Activated CD8-positive, alpha-beta T cell treated with anti-CD3 and anti-CD28 coated beads, Interleukin-2, amount 10 ng/mL, durations not matched to agents 7 days and 5 days (primary cell): ENCODE data around the gene GALP. TPM values are rescaled to one million over a fixed set of nuclear protein-coding genes. Genes with fewer than 3 reads are reported as not detected.
"Not testable (repeated sequence)": the region's sequence is repeated elsewhere in the genome, so short reads cannot be mapped to it uniquely, and the experiment has no call there.

Experiments
- ATAC-seq: fragments of 150-1000 bp; cut with Tn5 transposase; one replicate; pipeline ENCODE4 v1.10.0; 2021; ENCODE audit warnings: moderate library complexity
- CTCF ChIA-PET: fragments of 350-600 bp; sonication (Branson Sonifier 250); formaldehyde crosslinking; loops from one replicate; lab custom pipeline; 2021; ENCODE audit warnings: antibody characterized with exemption; lab: Charles Lee
- POLR2A ChIA-PET: fragments of 350-600 bp; sonication (Branson Sonifier 250); formaldehyde crosslinking; loops from one replicate; lab custom pipeline; 2021; ENCODE audit warnings: antibody characterized with exemption; lab: Charles Lee
- DNase-seq: peaks from one replicate; pipeline ENCODE4 v3.0.0-alpha.2; 2020
- H3K27ac Mint-ChIP-seq: one replicate; pipeline ENCODE4 v1.8.0; 2021; ENCODE audit warnings: mild to moderate bottlenecking, mixed read lengths
- H3K27me3 Mint-ChIP-seq: one replicate; pipeline ENCODE4 v1.8.0; 2021; ENCODE audit warnings: low read depth, mixed read lengths
- H3K36me3 Mint-ChIP-seq: one replicate; pipeline ENCODE4 v1.8.0; 2021; ENCODE audit warnings: low read depth, mixed read lengths
- H3K4me1 Mint-ChIP-seq: one replicate; pipeline ENCODE4 v1.8.0; 2021; ENCODE audit warnings: low read depth, mixed read lengths
- H3K4me3 Mint-ChIP-seq: one replicate; pipeline ENCODE4 v1.8.0; 2021; ENCODE audit warnings: mild to moderate bottlenecking, mixed read lengths
- H3K9me3 Mint-ChIP-seq: one replicate; pipeline ENCODE4 v1.8.0; 2022; ENCODE audit warnings: mixed read lengths; ENCODE audit not compliant: insufficient read depth
- total RNA-seq, 2 experiments: library from RNA; stranded (reverse); gene quantifications; one replicate each; pipeline ENCODE4 v1.2.3, GENCODE V29; 2021

The GALP gene
- total RNA-seq, 2 experiments from 2014 or later, result not detected

DNA sequence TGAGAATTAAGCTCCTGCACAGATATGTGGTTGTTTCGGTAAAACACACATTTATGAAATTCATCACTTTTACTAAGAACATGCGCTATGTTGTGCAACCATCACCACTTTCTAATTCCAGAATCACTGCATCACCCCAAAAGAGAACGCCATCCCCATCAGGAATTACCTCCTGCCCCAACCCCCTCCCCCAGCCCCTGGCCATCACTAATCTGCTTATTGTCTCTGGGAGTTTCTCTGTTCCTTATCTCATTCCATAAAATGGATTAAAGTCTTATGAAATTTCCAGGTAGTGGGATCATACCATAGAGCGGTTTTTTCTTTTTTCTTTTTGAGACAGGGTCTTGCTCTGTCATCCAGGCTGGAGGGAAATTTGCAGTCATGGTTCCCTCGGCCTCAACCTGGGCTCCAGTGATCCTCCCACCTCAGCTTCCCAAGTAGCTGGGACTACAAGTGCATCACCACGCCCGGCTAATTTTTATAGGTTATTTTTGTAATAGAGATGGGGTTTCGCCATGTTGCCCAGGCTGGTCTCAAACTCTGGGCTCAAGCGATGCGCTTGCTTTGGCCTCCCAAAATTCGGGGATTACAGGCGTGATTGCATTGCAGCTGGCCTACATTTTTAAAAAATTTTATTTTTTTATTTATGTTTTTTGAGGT lies 18.3 kb downstream of the GALP start:
- no peaks in the 10 kb centered on the region for H3K9me3 Mint-ChIP-seq
- CTCF ChIA-PET, result no interaction called here
- no peak for ATAC-seq

GRCh38 chr19:56197646-56198045 lies 21.8 kb downstream of the GALP start, which contains the start of gene ZSCAN5B:
Gene ZSCAN5B, minus strand, starts transcription at chr19:56197783. Its CDS starts 4,731 bp downstream, at chr19:56193052.
- H3K27me3 Mint-ChIP-seq, DNase-seq, H3K4me3 Mint-ChIP-seq, H3K9me3 Mint-ChIP-seq, ATAC-seq, CTCF ChIA-PET, H3K4me1 Mint-ChIP-seq, POLR2A ChIA-PET, H3K36me3 Mint-ChIP-seq, H3K27ac Mint-ChIP-seq: not testable (repeated sequence)

More for the DNA sequence above, 18.3 kb downstream of the GALP start:
- no peak for DNase-seq
- H3K4me1 Mint-ChIP-seq, result no peaks in the 10 kb centered on the region
- no peak overlapping the region for H3K4me3 Mint-ChIP-seq
- no peak overlapping the region for H3K27ac Mint-ChIP-seq
- POLR2A ChIA-PET, result no interaction called here
- no peaks in the 10 kb centered on the region for H3K36me3 Mint-ChIP-seq
- no peaks in the 10 kb centered on the region for H3K27me3 Mint-ChIP-seq

DNA sequence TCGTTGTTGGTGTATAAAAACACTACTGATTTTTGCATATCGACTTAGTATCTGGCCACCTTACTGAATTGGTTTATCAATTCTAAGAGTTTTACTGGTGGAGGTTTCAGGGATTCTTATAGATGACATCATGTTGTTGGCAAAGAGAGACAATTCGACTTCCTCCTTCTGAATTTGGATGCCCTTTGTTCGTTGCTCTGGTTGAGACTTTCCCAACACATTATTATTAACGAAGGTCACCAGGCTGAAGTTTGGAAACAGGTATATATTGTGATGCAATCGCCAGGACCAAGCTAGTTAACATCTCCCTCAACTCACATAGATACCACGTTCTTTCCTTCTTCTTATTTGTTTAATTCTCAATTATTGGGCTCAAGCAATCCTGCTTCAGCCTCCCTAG lies 23.9 kb downstream of the GALP start:
- Mint-ChIP-seq H3K27ac (no peak overlapping the region), H3K27me3 (peaks cover 2% of the 10 kb centered on the region)

GRCh38 chr19:56201973-56202372 lies 26.2 kb downstream of the GALP start, which contains the start of gene ZSCAN5C:
Gene ZSCAN5C, plus strand, starts transcription at chr19:56202273. Its CDS starts 3,641 bp downstream, at chr19:56205914.
- no peak within 1 kb of the TSS for H3K4me3 Mint-ChIP-seq
- H3K27me3 Mint-ChIP-seq, result peaks cover 2% of the 10 kb centered on the region
- ATAC-seq, result no peak

More for the DNA sequence above, 23.9 kb downstream of the GALP start:
- Mint-ChIP-seq H3K36me3 (no peaks in the 10 kb centered on the region), H3K4me3 (no peak overlapping the region), H3K9me3 (no peaks in the 10 kb centered on the region), H3K4me1 (no peaks in the 10 kb centered on the region)
- ATAC-seq (no peak), DNase-seq (no peak)
- CTCF ChIA-PET, result no interaction called here
- POLR2A ChIA-PET, result no interaction called here

DNA sequence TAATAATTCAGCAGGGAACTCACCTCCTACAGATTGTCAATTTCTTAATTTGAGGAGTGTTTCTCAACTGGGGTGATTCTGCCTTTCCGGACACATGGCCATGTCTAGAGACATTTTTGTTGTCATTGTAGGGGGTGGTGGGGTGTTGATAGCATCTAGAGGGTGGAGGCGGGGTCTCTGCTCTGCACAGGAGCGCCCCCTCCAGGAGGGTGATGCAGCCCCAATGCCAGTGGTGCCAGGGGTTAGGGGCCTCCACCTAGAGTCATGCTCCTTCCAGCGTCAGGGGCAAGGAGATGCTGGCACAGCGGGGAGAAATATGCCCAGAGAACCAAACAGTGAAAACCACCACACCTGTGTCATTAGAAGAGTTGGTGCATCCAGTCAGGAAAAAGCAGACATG lies 31.8 kb downstream of the GALP start:
- H3K9me3 Mint-ChIP-seq, ATAC-seq, POLR2A ChIA-PET, H3K4me1 Mint-ChIP-seq, H3K27me3 Mint-ChIP-seq, CTCF ChIA-PET, DNase-seq, H3K27ac Mint-ChIP-seq, H3K36me3 Mint-ChIP-seq, H3K4me3 Mint-ChIP-seq: not testable (repeated sequence)

More at GRCh38 chr19:56201973-56202372, 26.2 kb downstream of the GALP start, which contains the start of gene ZSCAN5C:
- no peaks in the 10 kb centered on the region for H3K36me3 Mint-ChIP-seq
- CTCF ChIA-PET, result no interaction called here
- H3K4me1 Mint-ChIP-seq, result no peaks in the 10 kb centered on the region
- H3K9me3 Mint-ChIP-seq, result no peaks in the 10 kb centered on the region
- no peak within 1 kb of the TSS for H3K27ac Mint-ChIP-seq
- POLR2A ChIA-PET, result no interaction called here
- DNase-seq, result no peak

- Mint-ChIP-seq H3K27me3 (no peaks in the 10 kb centered on the region), H3K27ac (no peak overlapping the region), H3K4me1 (no peaks in the 10 kb centered on the region), H3K9me3 (no peaks in the 10 kb centered on the region), H3K4me3 (no peak overlapping the region), H3K36me3 (no peaks in the 10 kb centered on the region)
- ChIA-PET POLR2A (no interaction called here), CTCF (no interaction called here)
- DNase-seq (no peak), ATAC-seq (no peak)
Measured at GRCh38 chr19:56209091-56209490, 33.3 kb downstream of the GALP start.

DNA sequence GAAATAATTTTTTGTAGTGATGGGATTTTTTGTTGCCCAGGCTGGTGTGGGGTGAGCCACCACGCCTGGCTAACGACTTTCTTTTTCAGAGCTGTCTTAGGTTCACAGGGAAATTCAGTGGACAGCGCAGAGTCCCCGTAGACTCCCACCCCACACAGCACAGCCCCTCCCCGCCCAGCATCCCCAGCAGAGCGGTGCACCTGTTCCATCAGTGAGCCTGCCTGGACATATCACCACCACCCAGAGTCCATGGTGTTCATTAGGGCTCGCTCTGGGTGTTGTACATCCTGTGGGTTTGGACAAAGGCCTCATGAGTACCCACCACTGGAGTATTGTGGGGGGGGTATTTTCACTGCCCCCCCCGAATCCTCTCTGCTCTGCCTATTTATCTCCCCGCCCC lies 34.2 kb downstream of the GALP start:
- H3K27me3 Mint-ChIP-seq, H3K27ac Mint-ChIP-seq, H3K36me3 Mint-ChIP-seq, DNase-seq, H3K9me3 Mint-ChIP-seq, CTCF ChIA-PET, H3K4me1 Mint-ChIP-seq, POLR2A ChIA-PET, ATAC-seq, H3K4me3 Mint-ChIP-seq: not testable (repeated sequence)

GRCh38 chr19:56211718-56212117 lies 35.9 kb downstream of the GALP start:
- Mint-ChIP-seq H3K27ac (no peak overlapping the region), H3K27me3 (peaks cover 5% of the 10 kb centered on the region), H3K4me1 (peaks cover under 1% of the 10 kb centered on the region), H3K36me3 (no peaks in the 10 kb centered on the region), H3K4me3 (no peak overlapping the region), H3K9me3 (no peaks in the 10 kb centered on the region)
- DNase-seq (no peak), ATAC-seq (no peak)
- POLR2A ChIA-PET, result no interaction called here
- CTCF ChIA-PET, result no interaction called here

DNA sequence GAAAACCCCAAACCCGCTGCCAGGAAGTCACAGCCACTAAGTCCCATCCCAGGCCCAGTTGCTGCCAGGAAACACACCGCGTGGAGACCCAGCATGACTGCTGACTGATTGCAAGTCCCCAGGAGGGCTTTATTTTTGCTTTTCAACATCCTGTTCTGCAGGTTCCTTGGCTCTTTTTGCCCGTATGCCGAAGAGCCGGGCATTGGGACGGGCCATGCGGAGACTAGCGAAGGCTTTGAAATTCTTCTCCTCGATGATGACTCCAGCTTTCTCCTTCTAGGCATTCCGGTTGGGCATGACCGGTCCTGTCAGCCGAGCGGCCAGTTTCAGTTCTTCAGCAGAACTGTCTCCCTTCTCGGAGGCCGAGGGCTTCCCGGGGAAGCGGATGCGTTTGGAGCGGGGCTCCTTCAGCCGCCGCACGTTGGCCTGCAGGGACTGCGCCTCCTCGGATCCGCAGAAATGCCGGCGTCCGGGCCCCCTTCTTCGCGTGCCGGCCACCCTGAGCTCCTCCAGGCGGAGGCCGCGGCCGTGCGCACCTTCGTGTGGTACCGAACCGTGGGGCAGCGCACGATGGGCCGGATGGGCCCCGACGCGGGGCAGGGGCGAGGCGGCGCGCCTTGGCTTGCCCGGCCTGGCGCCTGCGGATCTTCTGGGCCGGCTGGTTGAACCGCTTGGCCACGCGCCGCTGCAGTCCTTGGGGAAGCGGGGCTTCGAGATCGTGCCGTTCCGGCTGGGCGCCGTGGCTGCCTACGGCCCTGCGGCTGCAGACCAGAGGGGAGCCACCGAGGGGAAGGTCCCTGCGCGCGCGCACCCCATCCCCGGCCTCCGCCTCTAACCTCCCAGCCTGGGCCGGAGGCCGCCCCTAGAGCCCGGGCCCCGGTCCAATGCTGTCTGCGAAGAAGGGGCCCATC lies 41.5 kb downstream of the GALP start:
- peaks cover 14% of the 10 kb centered on the region for H3K27me3 Mint-ChIP-seq
- DNase-seq (peak; percentile 35), ATAC-seq (peak; percentile 44)
- peak overlapping the region; percentile 55 for H3K4me3 Mint-ChIP-seq
- H3K9me3 Mint-ChIP-seq, result no peaks in the 10 kb centered on the region
- POLR2A ChIA-PET, result no interaction called here
- H3K36me3 Mint-ChIP-seq, result no peaks in the 10 kb centered on the region
- CTCF ChIA-PET, result no interaction called here
- peaks cover 10% of the 10 kb centered on the region for H3K4me1 Mint-ChIP-seq
- H3K27ac Mint-ChIP-seq, result no peak overlapping the region

DNA sequence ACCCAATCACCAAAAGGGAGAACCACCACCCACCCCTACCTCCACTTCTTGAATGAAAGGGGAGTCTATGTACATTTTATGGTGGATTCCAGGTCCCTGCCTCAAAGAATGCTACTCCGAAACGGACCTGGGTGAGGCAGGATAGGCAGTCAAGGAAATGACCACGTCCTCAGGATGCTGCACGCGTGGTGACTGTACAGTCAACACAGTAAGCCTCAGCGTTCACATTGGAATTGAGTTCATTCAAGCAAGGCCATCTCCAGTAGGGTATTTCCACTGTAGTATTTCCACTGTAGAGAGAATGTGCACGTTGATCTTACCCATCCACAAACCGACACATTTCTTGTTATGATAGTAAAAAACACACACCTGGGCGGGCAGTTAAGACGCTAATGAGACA lies 43.2 kb downstream of the GALP start:
- no peak overlapping the region for H3K27ac Mint-ChIP-seq
- ATAC-seq (no peak), DNase-seq (no peak)
- H3K4me1 Mint-ChIP-seq, result peaks cover 10% of the 10 kb centered on the region
- H3K27me3 Mint-ChIP-seq, result peaks cover 14% of the 10 kb centered on the region
- H3K36me3 Mint-ChIP-seq, result no peaks in the 10 kb centered on the region
- ChIA-PET CTCF (no interaction called here), POLR2A (no interaction called here)
- no peak overlapping the region for H3K4me3 Mint-ChIP-seq
- no peaks in the 10 kb centered on the region for H3K9me3 Mint-ChIP-seq

DNA sequence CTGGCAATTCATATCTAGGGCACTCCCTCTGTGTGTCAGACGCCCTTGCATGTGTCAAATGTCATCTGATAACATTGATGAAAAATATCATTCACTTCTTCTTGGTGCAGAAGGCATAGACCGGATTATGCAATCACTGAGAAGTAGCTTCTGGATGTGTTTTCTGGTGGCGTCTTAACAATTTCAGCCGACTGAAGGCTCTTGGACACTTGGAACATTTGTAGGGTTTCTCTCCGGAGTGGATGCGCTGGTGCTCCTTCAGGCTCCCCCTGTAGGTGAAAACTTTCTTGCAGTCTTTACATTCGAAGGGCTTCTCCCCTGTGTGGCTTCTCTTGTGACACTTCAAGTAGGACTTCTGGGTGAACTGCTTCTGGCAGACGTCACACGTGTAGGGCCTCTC lies 45.6 kb downstream of the GALP start:
- H3K27ac Mint-ChIP-seq, POLR2A ChIA-PET, H3K27me3 Mint-ChIP-seq, H3K9me3 Mint-ChIP-seq, H3K36me3 Mint-ChIP-seq, H3K4me3 Mint-ChIP-seq, ATAC-seq, DNase-seq: not testable (repeated sequence)
- CTCF ChIA-PET, result interaction anchor here (0.9 kb wide), 1 partner anchor 11 kb away, joined by 3 read pairs; no protein-coding TSS in a partner anchor
- H3K4me1 Mint-ChIP-seq, result peaks cover 10% of the 10 kb centered on the region

- DNase-seq (no peak), ATAC-seq (no peak)
- H3K4me3 Mint-ChIP-seq, result no peak overlapping the region
- no peaks in the 10 kb centered on the region for H3K9me3 Mint-ChIP-seq
- no peak overlapping the region for H3K27ac Mint-ChIP-seq
- CTCF ChIA-PET, result interaction anchor here (0.9 kb wide), 1 partner anchor 11 kb away, joined by 3 read pairs; no protein-coding TSS in a partner anchor
- H3K4me1 Mint-ChIP-seq, result peaks cover 8% of the 10 kb centered on the region
- POLR2A ChIA-PET, result no interaction called here
- H3K36me3 Mint-ChIP-seq, result no peaks in the 10 kb centered on the region
- H3K27me3 Mint-ChIP-seq, result peaks cover 7% of the 10 kb centered on the region
Measured at GRCh38 chr19:56221851-56222250, 46.0 kb downstream of the GALP start.
